Fibroblast of pulmonary artery (primary cell): ENCODE measurements around the gene LDLRAD4.

Source experiments
- DNase-seq: peaks from one replicate; pipeline ENCODE4 v3.0.0-alpha.2; 2010; ENCODE audit warnings: low read depth
- H3K4me3 ChIP-seq: replicated peaks from 2 replicates; pipeline ENCODE4 v1.5.1; 2011; ENCODE audit warnings: low read depth, mild to moderate bottlenecking, control low read depth, low read length, moderate library complexity
- CTCF ChIP-seq: IDR thresholded peaks from 2 replicates; pipeline ENCODE4 v1.5.1; 2011; ENCODE audit warnings: mild to moderate bottlenecking, control low read depth, low read length, inconsistent platforms; ENCODE audit errors: missing control alignments

The LDLRAD4 gene

GRCh38 chr18:13185675-13186198, 32.8 kb upstream of the LDLRAD4 start:
- no peak for DNase-seq
- no peak for TF ChIP-seq CTCF
- no peak overlapping the region for H3K4me3 ChIP-seq

GRCh38 chr18:13186687-13187086, 31.9 kb upstream of the LDLRAD4 start:
- TF ChIP-seq CTCF = no peak
- H3K4me3 ChIP-seq = no peak overlapping the region
- DNase-seq = no peak

GRCh38 chr18:13187498-13187897, 31.1 kb upstream of the LDLRAD4 start:
- DNase-seq = no peak
- no peak for TF ChIP-seq CTCF
- H3K4me3 ChIP-seq = no peak overlapping the region

- no peak for DNase-seq
- H3K4me3 ChIP-seq = no peak overlapping the region
- no peak for TF ChIP-seq CTCF
Observed at GRCh38 chr18:13191031-13191430, 27.5 kb upstream of the LDLRAD4 start.

GRCh38 chr18:13191779-13192178, 26.8 kb upstream of the LDLRAD4 start:
- DNase-seq = peak; percentile 18
- no peak for TF ChIP-seq CTCF
- no peak overlapping the region for H3K4me3 ChIP-seq

- H3K4me3 ChIP-seq = no peak overlapping the region
- TF ChIP-seq CTCF = no peak
- DNase-seq = no peak
Observed at GRCh38 chr18:13192970-13193369, 25.6 kb upstream of the LDLRAD4 start.

GRCh38 chr18:13194239-13194638, 24.3 kb upstream of the LDLRAD4 start:
- DNase-seq = no peak
- no peak overlapping the region for H3K4me3 ChIP-seq
- no peak for TF ChIP-seq CTCF
